ENCODE data around the gene DMD. TPM values are rescaled to one million over a fixed set of nuclear protein-coding genes. Genes with fewer than 3 reads are reported as not detected.

The DMD gene
- total RNA-seq, 4 donors from 2014 or later, result 27.7 to 54.7 (median 34.4) TPM

- ATAC-seq (ENCODE audit: low FRiP score) (no peak), DNase-seq (ENCODE audit: low spot score) (no peak)
- TF ChIP-seq CTCF (IDR thresholded peaks at IDR 0.05), result no peak
Observed at GRCh38 chrX:31523884-31524536, 1687.3 kb downstream of the DMD start.

GRCh38 chrX:31522760-31523159, 1688.6 kb downstream of the DMD start:
- ATAC-seq (ENCODE audit: low FRiP score), result no peak
- no peak for DNase-seq (ENCODE audit: low spot score)
- TF ChIP-seq CTCF (IDR thresholded peaks at IDR 0.05), result no peak

- TF ChIP-seq CTCF (IDR thresholded peaks at IDR 0.05), result no peak
- ATAC-seq (ENCODE audit: low FRiP score), result no peak
- DNase-seq (ENCODE audit: low spot score), result no peak
Observed at GRCh38 chrX:31521941-31522340, 1689.4 kb downstream of the DMD start.

GRCh38 chrX:31516527-31516926, 1694.8 kb downstream of the DMD start:
- TF ChIP-seq CTCF (IDR thresholded peaks at IDR 0.05), result no peak
- DNase-seq (ENCODE audit: low spot score) (no peak), ATAC-seq (ENCODE audit: low FRiP score) (no peak)

- no peak for ATAC-seq (ENCODE audit: low FRiP score)
- no peak for TF ChIP-seq CTCF (IDR thresholded peaks at IDR 0.05)
- DNase-seq (ENCODE audit: low spot score), result no peak
Observed at GRCh38 chrX:31508338-31508737, 1703.0 kb downstream of the DMD start.

- ATAC-seq (ENCODE audit: low FRiP score), result no peak
- DNase-seq (ENCODE audit: low spot score), result no peak
- no peak for TF ChIP-seq CTCF (IDR thresholded peaks at IDR 0.05)
Observed at GRCh38 chrX:31506928-31507327, 1704.4 kb downstream of the DMD start.

GRCh38 chrX:31506360-31506759, 1705.0 kb downstream of the DMD start:
- no peak for TF ChIP-seq CTCF (IDR thresholded peaks at IDR 0.05)
- DNase-seq (ENCODE audit: low spot score) (no peak), ATAC-seq (ENCODE audit: low FRiP score) (no peak)
